GM21529 (cell line): Measurements from ENCODE around the gene SLC25A34.

Source experiments
- ATAC-seq: cut with Tn5 transposase; IDR thresholded peaks from one replicate; pipeline ENCODE4 v1.9.1; 2021; ENCODE audit not compliant: unreplicated experiment

SLC25A34 gene

DNA sequence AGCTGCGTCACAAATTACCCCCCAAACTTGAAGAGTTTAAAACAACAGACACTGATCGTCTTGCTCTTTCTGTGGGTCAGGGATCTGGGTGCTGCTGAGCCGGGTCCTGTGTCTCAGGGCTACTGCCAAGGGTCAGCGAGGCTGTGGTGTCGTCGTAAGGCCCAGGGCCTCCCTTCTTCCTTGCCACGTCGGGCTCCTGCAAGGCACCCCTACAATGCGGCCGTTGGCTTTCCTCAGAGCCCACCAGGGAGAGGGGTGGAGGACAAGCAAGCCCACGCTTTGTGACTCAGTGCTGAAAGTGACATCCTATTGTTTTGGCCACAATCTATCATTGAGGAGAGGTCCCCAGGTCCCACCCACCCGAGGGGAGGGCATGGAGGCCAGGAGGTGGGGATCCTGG, 14.9 kb downstream of the SLC25A34 start:
- no peak for ATAC-seq

DNA sequence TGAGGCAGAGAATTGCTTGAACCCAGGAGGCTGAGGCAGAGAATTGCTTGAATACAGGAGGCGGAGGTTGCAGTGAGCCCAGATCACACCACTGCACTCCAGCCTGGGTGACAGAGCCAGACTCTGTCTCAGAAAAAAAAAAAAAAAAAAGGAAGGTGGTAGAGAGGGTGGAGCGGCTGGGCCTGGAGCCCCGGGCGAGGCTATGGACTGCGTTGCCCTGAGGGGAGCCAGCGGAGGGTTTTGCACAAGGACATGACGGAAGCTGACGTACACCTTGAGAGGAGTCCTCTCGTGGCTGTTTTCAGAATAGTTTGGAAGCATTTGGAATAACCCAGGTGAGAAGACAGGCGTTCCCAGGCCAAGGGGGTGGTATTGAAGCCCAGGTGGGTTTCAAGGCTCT, 15.7 kb downstream of the SLC25A34 start:
- no peak for ATAC-seq

DNA sequence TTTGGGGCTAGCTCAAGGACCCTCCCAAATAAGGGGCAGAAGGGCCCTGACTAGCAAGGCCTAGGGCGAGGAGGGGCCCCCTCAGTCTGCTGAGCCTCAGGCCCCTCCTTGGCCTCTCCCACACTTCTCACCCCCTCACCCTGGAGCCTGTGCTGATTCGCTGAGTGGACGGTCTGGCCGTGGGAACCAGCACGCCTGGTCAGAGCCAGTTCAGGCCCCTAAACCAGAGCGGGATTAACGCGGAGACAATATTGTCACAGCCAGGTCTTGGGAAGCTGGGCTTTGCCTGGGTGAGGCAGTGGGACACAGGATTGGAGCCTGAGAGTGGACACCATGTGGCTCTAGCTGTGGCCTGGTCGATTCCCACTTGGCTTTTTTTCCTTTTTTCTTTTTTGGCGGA, 17.7 kb downstream of the SLC25A34 start:
- no peak for ATAC-seq

DNA sequence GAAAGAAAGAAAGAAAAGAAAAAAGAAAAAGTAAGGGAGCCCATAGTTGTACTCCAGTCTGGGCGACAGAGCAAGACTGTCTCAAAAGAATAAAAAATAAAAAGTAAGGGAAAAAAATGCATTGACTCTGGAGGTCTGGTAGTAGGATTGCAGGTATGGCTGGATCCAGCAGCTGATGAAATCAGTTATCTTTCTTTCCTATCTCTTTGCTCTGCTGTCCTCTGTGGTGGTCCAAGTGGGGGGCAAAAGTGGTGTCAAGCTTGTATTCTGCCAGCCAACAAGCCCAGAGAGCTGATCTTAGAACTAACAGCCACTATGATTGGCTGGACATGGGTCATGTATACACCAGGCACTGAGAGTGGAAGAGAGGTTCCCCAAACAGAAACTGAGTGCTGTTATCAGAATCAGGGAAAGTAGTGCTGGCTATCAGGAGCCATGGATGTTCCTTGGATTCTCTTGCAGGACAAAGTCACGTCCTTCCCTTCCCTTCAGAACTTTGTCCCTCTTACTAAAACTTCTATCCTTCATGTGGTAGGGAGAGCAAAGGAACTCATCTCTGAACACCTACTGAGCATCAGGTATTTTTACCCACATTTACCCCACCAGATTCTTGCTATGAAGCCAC, 19.1 kb downstream of the SLC25A34 start:
- ATAC-seq, result no peak

DNA sequence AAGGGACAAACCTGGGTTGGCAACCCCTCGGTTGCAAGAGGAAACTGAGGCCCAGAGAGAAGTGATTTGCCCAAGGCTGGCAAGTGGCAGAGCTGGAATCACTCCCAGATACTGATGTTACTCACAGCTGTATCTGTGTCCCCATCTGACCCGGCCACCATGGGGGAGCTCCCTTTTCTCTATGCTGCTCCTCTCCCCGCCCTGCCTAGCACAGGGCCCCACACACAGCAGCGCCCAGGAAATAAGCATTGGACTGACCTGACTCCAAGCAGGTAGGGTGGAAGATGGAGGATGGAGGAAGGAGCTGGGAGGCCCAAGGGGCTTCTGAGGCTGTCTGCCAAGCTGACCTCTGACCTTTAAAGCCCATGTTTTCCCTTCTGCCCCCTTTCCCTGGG, 19.6 kb downstream of the SLC25A34 start:
- ATAC-seq, result no peak

DNA sequence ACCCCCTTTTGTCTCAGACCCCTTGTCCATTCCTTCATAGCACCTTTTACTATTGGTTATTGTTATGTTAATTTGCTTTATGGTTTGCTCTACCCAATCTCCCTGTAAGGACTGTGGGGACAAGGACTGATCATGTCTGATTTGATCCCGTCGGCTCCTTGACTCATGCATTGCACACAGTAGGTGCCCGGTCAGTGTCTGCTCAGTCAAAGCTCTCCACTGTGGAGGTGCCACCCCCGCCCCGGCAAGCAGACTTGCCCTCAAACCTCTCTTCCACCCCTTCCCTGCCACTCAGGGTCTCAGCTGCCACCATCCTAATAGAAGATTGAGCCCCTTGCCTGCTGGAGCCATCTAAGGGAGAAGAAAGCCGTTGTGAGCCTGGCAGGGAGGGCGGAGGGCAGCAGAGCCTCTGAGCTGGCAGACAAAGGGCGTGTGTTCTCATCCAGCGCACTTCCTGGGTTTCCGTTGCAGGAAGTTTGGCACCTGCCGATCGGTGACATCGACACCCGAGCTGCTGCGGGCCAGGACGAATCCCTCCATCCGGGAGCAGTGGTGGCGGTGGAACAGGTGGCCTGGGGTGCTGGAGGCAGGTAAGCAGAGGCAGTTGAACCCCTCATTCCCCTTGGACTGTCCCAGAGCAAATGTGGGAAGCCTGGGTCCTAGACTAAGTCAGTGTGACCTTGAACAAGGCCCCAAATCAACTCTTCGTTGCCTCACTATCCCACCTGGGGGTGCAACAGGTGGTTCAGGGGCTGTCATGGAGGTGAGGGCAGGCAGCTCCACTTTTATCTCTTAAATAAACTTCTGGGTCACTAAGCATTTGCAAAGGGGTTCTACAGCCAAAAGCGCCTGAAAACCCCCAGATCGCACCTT, 20.3 kb downstream of the SLC25A34 start:
- no peak for ATAC-seq

DNA sequence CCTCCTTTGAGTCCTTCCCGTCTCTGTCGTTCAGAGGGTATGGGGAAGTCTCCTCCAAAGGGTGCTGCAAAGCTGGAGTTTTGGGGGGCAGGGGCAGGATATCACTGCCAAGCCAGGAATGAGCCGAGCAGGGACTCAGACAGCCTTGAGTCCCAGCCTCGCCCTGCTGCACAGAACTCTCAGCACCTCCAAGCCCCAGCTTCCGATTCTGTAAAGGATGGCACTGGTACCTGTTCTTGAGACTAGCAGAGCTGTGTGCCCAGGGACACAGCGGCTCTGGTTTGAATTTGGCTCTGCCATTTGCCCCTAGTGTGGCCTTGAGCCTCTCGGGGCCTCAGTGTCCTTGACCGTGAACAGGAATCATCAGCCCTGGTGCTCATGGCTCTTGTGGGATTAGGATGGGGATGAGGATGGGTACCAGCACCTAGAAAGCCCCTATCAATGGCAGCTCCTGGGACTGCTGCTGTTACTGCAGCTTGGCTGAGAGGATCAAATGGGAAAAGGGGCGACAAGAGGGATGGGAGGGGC, 21.0 kb downstream of the SLC25A34 start:
- no peak for ATAC-seq

DNA sequence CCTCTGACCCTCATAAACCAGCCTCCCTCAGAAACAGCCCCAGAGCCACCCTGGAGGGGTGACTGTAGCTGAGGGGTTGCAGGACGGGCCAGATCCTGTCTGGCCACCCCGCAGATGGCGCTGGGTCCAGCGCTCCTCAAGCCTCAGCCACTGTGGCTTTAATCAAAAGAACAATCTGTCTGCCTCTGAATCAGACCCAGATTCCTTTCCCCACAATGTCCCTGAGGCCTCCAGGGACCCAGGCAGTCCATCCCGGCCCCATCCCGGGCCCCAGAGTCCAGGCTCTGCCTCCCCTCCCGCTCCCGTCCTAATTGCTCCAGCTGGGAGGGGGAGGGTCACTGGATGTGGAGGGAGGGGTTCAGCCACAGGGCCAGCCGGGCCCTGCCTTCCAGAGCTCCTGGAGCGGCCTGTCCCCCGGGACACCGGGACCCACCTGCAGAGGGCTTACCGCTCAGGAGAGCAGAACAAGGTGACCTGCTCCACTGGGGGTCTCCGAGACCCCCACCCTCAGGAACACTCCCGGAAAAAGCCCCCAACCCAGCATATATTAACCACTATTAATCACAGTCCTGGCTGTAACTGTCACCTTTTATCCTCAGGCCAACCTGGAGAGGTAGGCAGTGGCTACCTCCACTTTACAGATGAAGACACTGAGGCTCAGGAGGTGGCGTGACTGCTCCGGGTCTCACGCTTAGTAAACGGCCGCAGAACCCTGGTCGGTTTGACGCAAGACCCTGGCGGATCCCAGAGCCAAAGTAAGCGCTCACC, 21.7 kb downstream of the SLC25A34 start:
- no peak for ATAC-seq

DNA sequence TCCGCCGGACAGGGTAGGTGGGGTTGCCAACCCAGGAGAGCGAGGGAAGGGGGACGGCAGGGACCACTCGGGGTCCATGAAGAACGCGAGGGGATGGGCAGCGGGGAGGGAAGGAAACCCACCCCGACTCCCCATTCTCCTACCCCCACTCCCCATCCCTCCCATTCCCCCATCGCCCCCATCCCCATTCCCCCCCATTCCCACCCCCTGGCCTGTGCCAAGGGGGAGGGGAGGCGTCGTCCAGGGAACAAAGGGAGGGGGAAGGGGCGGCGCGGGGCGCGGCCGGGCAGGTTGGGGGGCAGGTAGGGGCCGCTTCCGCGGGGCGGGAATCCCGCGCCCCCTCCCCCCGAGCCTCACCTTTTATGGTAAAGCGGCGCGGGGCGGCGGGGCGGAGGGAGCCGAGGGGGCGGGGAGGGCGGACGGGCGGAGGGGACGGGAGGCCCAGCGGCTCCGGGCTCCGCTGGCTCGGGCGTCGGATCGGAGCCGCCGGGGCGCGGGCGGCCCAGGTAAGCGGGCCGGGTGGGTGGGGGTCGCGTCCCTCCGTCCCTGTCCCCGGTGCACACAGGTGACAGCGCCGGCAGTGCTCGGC, 22.4 kb downstream of the SLC25A34 start, which contains the start of gene FBLIM1:
Gene FBLIM1 (plus strand): TSS at position 453 of the 589 bp plus-strand sequence. CDS start 6,189 bp downstream, outside the sequence.
- no peak for ATAC-seq

DNA sequence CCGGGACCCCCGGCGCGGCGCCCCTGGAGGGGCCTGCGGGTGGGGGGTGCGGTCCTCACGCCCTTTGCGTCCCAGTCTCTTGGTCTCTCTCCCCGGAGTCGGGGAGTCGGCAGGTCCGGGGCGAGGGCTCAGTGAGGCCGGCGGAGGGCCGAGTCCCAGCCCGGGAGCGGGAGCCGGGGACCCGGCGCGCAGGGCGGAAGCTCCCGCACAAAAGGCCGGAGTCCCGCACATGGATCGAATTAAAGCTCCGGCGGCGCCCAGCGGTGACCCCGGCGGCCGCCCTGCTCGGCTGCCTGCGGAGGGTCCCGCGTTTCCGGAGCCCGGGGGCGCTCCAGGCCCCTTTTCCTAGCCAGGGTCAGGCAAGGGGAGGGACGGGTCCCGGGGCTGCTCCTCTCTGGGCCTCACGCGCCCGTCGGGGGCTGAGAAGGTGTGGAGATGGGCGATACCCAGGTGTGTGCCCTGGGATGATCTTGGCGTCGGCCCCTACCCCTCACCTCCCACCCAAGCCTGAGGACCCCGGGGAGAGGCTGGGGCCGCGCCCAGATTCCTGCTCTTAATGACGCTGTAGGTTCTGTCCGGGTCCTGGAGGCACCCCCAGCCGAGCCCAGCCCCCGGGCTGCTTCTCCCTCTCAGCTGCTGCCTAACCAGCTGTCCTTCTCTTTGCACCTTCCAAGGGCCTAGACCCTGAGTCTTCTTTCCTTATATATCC, 23.0 kb downstream of the SLC25A34 start:
- no peak for ATAC-seq

DNA sequence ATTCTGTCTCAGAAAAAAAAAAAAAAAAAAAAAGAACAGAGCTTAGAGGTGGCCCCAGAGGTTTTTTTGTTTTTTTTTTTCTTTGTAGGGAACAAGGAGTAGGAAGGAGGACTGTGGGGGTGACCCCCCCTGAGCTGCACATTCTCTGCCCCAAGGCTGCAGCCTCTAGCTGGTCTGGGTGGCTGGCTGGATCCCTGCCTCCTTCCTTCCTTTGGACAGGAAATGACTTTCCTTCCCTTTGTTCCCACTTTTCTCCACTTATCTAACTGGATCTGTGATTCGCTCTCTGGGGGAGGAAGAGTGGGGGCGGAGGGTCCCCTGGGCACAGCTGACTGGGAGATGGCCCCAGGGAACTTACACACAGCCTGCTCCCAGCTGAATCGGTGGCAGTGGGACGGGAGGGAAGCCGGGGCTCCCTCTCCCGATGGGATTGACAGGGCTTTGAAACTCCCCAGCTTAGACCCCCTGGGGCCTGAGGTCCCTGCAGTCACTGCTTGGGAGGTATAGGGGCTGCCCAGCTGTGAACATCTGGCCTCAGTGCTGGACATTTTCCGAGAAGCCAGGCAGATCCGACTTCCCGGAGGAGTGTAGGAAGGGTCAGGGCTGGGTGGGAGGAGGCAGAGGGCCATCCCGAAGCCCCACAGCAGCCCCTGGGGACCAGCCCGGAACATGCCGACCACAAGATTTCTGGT, 24.6 kb downstream of the SLC25A34 start:
- ATAC-seq, result no peak

DNA sequence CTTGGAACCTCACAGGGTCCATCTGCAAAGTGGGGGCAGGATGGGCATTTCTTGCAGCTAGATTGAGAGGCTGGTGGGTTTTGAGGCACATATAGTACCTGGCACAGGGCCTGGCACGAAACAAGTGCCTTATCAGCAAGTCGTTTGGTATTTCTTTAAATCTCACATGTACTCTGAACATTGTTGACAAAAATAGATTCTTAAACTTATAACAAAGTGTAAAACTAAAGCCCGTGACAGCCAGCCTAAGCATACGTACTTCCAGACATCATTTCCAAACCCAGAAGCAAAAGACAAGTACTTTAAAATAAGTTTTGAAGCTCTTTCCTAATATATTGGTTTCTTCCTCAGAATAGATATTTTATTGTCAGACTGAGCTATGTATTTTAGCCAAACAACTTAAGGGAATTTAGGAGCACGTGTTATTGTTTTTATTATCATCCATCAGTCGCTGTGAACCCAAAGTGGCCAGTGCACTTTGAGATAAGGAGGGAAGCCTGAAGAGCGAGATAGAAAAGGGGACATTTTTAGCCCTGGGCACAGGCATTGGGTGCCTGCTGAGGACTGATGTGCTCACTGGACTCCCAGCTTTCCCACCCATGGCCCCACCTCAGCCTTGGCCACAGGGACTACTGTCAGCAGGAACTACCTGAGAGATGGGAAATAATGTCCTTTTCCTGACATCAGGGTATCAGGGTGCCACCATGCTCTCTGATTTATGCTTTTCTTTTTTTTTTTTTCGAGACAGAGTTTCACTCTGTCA, 25.5 kb downstream of the SLC25A34 start:
- ATAC-seq, result no peak

DNA sequence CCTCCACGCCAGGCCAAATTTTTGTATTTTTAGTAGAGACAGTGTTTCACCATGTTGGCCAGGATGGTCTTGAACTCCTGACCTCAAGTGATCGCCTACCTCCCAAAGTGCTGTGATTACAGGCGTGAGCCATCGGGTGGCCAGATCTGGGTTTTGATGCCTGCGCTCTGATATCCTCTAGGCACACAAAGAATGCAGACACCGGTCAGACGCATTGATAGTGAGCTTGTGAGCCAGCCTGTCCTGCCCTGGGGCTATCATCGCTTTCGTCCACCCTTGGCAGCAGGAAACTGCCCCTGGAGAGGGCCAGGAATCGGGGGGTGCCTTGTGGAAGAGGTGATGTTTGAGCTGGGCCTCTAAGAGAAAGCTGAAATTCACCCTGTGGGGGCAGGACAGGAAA, 26.5 kb downstream of the SLC25A34 start:
- ATAC-seq, result no peak

DNA sequence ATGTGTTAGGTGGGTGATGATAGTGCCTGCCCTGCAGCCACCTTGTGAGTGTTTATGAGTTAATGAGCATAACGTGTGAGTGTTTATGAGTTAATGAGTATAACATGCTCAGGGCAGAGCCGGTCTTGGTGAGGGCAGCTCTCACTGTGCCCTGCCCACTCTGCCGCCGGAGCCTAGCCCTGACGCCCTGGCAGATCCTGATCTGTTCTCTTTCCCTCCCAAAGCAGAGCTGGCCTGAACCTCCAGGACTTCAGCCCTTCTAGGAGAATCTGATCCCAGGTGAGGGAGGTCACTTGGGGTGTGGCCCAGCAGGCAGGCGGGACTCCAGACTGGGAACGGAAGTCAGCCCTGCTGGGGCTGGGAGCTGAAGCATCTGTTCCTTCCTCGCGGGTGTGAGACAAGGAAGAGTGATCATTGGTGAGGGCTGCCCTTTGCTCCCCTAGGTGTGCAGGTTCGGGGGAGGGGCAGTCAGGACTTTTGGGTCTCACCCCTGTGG, 28.3 kb downstream of the SLC25A34 start:
- no peak for ATAC-seq

DNA sequence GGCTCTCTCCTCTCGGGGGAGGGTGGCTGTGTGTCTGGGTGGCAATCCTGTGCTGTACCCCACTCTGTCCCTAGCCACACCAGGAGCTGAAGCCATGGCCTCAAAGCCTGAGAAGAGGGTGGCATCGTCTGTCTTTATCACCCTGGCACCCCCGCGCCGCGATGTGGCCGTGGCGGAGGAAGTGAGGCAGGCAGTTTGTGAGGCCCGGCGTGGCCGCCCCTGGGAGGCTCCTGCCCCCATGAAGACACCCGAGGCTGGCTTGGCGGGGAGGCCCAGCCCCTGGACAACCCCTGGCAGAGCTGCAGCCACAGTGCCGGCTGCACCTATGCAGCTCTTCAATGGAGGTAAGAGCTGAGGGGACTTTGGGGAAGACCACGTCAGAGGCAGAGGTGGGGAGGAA, 28.8 kb downstream of the SLC25A34 start:
- no peak for ATAC-seq

DNA sequence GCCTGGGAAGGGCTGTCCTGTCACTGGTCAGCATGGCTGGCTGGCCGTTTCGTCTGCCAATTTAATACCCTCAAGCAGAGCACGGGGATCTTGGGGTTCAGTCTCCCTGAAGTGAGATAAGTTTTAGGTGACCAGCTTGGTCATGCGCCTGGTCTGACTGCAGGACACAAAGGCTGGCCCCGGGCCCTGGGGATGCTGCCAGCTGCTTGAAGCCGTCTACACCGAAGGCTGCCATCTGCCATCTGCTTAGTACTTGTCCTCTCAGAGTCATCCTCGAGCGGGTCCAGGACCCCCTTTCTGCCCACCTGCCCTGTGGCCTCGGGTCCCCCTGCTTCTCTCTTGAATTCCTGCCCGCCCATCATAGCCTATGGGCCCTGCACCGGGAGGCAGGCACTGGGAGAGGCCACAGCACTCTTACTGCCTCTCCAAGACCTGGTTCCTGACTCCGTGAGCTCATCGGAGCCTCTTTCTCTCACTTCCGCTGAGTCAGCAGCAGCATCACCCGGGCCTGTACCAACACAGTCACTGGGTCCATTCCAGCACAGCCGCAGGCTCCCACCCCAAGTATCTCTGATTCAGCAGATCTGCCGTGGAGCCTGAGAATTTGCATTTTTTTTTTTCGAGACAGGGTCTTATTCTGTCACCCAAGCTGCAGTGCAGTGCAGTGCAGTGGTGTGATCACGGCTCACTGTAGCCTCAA, 29.6 kb downstream of the SLC25A34 start:
- no peak for ATAC-seq

DNA sequence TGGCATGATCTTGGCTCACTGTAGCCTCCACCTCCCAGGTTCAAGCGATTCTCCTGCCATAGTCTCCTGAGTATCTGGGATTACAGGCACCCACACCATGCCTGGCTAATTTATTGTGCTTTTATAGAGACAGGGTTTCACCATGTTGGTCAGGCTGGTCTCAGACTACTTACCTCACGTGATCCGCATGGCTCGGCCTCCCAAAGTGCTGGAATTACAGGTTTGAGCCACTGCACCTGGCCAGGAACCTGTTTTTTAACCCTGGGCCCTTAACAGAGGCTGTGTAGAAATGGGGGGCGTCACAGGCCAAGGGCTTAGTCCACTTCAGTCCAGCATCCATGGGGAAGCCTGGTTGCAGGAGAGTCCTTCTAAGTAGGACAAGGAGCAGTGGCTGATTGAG, 31.9 kb downstream of the SLC25A34 start:
- ATAC-seq, result no peak

DNA sequence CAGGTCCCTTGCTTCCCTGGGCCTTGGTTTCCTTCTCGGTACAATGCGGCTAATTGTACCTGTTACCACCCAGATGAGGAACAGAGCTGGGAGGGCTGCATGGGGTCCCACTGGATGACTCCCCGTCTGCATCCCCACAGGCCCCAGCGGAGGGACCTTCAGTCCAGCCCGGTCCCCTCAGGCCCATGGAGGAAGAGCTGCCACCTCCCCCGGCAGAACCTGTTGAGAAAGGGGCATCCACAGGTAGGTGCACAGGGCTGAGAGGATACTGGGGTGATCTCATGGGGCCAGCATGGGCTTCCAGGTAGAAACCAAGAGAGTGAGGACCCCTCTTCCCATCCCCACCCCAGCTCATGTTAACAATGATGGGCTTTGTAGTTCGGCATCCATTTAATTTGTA, 32.3 kb downstream of the SLC25A34 start:
- ATAC-seq, result no peak
